Anterior cingulate cortex (tissue), 58 donors: ENCODE data around the gene HTT.

ENCODE experiments used
- DNase-seq, 58 donors: peaks; one replicate each; lab custom pipeline; 2025; lab: John Stamatoyannopoulos, UW

The HTT gene

DNA sequence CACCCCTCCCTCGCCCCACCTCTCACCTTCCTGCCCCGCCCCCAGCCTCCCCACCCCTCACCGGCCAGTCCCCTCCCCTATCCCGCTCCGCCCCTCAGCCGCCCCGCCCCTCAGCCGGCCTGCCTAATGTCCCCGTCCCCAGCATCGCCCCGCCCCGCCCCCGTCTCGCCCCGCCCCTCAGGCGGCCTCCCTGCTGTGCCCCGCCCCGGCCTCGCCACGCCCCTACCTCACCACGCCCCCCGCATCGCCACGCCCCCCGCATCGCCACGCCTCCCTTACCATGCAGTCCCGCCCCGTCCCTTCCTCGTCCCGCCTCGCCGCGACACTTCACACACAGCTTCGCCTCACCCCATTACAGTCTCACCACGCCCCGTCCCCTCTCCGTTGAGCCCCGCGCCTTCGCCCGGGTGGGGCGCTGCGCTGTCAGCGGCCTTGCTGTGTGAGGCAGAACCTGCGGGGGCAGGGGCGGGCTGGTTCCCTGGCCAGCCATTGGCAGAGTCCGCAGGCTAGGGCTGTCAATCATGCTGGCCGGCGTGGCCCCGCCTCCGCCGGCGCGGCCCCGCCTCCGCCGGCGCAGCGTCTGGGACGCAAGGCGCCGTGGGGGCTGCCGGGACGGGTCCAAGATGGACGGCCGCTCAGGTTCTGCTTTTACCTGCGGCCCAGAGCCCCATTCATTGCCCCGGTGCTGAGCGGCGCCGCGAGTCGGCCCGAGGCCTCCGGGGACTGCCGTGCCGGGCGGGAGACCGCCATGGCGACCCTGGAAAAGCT is at the start of gene HTT, which contains the start of gene HTT-AS:
HTT (plus strand) TSS at position 604 of the 768 bp plus-strand sequence; CDS start at position 749, 145 bp downstream.
HTT-AS (minus strand) TSS at position 461 of the 768 bp plus-strand sequence.
- peak; percentile 79 to 100 (median 98) for DNase-seq

DNA sequence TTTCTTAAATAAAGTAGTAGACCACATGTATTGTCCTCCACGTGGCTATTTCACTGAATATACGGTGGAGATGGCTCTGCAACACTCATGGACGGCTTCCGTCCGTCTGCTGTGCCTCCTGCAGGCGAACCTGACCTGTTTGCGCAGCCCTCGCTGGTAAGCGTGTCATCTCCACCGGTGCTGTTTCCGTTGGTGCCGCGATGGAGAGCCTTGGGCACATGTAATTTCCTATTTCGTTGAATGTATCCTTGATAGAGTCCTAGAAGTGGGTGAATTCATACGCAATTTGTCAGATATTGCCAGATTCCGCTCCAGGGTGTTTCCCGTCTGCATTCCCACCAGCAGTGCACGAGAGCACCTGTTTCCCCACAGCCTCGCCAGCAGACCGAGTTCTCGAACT is 48.6 kb upstream of the HTT start:
- DNase-seq: no peak

DNA sequence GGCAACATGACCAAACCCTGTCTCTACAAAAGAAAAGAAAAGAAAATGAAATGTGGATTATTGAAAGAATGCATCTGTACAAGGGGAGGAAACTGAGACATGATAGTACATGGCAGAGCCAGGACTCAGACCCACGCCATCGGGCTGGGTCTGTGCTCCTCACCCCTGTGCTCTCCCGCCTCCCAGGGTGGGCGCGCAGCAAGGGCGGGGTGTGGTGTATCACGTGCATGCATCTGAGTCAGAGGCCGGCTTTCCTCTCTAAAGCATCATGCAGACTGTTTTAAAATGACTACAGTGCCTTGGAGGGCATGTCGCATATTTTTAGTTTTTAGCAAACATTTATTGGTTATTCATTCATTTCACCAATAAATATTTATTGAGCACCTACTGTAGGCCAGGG is 47.9 kb upstream of the HTT start:
- DNase-seq: no peak

DNA sequence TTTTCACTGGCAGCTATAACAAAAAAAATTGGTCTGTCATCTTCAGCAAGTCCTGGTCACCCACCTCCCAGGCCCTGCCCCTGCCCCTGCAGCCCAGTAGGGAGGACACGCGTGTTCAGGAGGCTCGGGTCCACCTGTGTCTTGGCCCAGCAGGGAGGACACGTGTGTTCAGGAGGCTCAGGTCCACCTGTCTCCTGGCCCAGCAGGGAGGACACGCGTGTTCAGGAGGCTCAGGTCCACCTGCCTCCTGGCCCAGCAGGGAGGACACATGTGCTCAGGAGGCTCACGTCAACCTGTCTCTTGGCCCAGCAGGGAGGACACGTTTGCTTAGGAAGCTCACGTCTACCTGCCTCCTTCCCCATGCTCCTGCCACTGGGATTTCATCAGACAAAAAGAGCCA is 45.0 kb upstream of the HTT start:
- no peak for DNase-seq

DNA sequence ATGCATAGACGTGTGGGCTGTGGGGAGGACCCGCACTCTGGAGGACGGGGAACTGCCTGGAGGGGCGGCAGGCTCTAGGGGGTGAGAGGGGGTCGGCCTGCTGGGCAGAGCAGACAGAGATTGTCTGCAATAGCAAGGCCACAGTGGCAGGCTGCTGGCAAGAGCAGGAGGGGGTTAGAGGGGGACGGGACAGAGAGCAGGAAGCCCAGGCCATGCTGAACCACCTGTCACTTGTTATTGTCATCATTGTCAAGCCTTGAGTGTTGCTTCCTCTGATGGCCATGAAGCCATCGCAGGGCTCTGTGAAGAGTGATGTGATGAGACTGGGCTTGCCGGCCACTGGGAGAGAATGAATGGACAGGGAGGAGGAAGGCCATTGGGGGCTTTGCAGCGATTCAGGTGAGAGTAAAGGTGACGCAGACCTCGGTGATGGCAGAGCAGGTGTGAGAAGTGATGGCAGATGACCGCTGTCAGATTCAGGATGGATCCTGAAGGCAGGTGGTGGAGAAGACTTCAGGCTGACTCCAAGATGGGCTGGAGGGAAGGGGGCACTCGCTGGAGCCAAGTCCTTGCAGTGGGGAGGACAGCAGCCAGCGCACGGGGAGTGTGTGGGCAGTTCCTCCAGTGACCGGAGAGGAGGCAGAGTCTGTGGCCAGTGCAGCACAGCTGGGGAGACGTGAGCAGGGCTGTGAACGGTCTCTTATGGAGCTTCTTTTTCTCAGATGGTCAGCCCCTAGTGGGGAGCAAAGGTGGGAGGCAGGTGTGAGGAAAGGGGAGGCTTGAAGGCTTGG is 43.7 kb upstream of the HTT start:
- DNase-seq: no peak

DNA sequence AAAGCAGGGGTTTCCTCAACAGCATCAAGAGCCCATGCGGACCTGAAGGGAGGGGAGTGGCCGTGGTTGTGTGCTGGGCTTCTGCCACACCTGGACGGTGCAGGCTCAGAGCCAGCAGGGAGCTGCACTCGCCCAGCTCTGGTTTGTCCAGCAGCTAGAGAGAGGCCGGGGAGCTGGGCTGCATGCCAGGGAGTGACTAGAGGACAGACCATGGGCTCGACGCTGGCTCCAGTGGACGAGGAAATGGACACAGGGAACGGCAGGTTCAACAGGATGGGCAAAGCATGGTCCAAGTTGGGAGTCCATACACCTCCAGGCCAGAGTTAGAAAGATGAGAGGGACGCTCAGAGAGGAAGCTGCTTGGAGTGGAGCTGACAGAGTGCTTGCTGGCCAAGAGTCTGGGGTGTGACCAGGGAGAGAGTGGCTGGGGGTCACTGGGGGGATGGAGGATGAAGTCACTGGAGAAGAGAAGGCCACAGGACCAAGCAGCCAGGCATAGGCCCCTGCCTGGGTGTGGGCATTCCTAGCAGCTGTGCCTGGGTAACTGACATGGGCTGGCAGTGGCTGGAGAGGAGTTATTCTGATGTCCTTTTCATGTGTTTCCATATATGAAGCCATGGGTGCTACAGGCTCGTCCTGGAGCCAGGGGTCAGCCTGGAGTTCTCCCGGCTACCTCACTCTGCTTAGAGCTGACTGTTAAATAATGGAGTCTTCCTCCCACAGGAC is 43.0 kb upstream of the HTT start:
- DNase-seq: no peak

DNA sequence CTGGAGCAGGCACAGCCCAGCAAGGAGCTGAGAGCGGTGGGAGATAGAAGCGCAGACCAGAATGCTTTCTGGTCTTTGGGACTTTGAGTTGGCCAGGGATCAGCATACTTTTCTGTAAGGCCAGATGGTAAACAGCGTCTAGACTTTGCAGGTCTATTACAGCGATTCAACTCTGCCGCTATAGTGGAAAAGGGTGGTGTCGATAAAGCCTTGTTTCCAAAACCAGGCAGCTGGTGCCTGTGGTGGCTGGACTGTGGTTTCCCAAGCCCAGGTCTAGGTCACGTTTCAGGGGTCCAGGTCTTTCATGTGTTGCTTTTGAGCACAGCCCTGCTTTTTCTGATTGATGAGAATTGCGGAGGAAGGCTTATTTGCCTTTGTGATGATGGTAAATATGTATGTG is 40.2 kb upstream of the HTT start:
- DNase-seq: no peak

DNA sequence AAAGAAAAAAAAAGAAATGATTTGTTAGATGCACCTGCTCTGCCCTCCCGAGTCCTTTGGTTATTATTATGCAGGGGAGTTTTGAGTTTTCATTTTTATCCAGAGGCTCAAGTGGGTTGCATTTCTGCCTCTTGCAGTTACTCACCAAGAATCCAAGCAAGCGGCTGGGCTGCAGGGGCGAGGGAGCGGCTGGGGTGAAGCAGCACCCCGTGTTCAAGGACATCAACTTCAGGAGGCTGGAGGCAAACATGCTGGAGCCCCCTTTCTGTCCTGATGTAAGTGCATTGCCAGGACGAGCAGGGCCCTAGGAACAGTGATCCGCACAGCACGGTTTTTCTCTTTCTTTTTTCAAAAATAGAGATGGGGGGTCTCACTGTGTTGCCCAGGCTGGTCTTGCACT is 39.2 kb upstream of the HTT start:
- DNase-seq: no peak

DNA sequence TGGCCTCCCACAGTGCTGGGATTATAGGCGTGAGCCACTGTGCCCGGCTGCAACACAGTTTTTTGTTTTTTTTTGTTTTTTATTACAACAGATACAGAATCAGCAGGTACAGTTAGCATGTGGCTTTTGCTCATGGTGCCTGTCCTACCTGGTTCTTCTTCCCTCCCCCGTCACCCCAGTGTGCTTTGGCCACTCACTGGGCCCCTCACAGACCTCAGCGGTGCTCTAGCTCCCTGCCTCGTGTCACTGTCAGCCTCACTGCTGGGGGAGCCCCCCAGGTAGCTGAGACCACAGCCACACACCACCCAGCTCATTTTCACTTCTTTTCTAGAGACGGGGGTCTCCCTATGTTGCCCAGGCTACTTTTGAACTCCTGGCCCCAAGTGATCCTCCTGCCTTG is 38.8 kb upstream of the HTT start:
- DNase-seq: no peak

DNA sequence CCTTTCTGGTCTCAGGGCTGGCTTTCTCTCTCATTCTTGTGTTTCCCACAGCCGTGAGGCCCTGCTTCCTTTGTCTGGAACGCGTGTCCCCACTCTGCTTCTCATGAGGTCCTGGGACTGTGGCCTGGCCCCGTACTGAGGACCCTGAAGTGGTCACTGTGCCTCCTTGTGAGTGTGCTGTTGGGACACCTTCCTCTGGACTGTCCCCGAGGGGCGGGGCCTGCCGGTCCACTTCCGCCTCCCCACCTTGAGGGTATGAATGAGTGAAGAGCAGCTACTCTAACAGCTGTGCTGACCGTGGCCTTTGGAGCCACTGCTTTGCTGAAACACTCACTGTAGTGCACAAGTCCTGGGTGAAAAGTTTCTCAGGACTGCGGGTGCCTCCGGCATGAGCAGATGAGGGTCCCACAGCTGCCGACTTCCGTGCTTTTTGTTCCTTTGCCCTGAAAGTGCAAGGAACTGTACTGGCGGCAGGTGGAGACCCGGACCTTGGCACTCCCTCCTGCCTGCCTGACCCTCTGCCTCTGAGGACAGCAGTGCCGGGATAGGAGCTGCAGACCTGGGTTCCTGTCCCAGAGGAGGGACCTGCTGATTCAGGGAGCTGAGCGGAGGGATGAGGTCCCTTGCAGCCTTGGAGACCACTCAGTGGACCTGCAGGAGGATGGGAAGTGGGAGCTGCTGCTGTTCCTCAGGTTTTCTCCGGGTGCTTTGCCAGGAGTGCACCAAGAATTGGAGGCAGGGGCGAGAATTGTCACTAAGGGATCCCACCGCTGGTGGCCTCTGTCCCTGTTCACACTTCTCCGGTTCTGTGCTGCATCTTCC is 38.1 kb upstream of the HTT start:
- DNase-seq: no peak

DNA sequence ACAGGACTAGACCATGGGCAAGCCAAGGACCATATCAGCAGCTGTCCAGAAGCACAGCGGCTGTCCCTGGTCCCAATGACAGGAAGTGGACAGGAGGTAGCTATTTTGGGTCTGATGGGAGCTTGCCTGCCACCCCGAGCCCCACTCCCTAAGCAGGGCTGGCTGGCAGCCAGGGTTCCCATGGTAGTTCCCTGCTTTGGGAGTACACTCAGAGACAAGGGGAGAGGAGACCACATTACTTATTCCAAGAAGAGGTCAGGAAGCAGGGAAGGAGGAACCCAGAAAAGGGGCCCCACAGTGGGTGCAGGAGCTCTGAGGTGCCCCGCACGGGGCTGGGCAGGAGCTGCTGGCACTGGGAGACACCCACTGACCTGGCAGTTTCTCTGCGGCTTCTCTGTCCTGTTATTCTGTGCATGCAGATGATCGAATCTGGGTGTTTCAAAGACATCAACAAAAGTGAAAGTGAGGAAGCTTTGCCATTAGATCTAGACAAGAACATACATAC is 36.5 kb upstream of the HTT start:
- peak in 3 of 58 donors; percentile 9 to 12 (median 11) for DNase-seq

DNA sequence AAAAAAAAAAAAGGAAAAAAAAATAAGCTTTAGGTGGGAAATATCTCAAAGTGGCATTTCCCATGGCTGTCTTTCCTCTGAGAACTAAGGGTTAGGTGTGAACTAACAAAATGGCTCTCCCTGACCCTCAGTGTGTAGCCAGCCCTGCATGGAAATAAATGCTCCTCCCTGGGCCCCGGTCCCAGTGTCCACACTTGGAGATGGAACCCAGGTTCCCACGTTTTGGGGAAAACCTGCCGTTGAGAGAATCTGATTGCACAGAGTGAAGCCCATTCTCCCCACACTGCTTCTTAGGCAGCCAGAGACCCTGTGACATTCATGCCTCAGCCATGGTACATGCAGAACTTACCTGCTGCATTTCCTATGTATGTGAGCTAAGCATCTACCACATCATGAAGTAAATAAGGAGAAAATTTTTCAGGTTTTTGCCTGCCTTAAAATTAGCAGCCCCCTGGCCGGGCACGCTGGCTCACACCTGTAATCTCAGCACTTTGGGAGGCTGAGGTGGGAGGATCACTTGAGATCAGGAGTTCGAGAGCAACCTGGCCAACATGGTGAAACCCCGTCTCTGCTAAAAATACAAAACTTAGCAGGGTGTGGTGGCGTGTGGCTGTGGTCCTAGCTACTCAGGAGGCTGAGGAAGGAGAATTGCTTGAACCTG is 34.6 kb upstream of the HTT start:
- no peak for DNase-seq

DNA sequence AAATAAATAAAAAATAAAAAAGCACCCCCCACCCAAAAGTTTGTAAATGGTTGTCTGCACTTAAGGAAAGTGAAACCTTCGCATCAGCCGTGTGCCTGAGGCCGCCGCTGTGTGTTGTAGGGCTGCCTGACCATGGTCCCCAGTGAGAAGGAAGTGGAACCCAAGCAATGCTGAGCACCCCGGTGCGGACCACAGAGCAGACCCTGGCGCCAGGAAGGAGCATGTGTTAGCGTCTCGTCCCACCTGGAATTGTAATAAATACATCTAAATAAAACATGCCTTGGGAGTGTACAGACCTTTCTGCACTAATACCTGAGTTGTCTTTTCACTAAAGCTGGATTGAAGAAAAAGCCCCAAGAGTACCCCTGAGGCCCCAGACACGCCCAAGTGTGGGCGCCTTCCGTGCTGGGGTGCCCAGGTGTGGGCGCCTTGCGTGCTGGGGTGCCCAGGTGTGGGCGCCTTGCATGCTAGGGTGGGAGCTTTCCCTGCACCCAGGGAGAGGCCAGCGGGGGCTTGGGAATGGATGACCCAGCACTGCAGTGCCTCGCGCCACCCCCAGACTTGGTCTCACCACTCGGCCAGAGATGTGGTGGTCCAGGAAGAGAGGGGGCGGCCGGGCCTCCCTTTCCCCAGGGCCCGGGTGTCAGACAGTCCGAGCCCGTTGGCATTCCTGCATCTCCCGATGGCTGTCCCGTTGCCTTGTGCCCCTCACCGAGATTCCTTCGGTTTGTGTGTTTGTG is 33.9 kb upstream of the HTT start:
- no peak for DNase-seq

DNA sequence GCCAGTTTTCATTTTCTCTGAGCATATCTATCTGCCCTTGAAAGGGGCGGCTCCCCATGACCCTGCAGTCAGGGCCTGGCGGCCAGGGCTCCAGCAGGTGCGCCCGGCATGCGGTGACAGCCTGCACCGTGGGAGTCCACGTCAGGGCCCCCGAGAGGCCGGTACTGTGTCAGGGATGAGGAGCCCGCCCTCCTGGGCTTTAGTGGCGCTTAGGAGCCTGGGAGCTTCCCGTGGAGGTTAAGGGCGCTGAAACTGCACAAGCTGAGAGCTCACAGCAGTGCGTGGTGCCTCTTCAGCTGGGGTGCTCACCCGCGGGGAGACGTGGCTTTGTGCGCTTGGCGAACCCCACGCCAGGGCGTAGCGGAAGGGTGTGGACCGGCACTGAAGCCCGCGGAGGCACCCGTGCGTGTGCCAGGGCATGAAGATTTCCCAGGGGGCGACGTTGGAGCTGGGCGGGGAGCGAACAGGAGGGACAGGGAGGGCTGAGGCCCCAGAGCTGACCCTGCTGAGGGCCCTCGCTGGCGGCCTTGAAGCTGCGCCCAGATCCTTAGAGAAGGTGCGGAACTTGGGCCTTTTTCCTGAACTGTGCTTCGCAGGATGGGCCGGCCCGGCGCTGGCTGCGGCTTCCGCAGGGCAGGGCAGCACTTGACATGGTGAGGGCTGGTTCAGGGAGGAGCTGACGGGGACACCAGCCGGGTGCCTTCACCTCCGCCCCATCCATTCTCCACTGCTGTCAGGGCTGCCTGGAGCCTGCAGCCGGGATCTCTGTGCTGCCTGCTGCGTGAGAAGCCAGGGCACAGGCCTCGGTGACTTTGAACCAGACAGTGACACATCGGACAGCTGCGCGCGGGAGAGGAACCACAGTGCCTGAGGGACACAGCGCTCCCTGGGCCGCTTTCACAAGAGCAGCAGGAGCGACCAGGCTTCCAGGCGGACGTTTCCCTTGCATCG is 33.0 kb upstream of the HTT start:
- DNase-seq: peak in 13 of 58 donors; percentile 9 to 54 (median 32)

DNA sequence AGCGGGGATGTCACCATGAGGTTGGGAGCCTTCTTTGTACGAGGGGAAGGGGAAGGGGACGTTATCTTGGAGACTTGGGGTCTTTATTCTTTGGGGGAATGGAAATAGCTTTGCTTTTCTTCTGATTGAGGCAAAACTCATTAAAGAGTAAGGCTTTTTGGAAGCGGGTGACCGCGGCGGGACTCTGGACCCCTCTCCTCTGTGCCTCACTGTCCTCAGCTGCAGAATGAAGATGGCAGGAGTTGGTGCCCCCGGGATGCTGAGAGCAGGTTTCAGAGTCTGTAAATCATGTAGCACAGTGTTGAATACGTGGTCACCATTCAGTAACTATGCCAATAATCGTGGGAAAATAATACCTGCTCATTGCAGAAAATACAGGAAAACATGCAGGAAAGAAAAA is 32.3 kb upstream of the HTT start:
- no peak for DNase-seq

DNA sequence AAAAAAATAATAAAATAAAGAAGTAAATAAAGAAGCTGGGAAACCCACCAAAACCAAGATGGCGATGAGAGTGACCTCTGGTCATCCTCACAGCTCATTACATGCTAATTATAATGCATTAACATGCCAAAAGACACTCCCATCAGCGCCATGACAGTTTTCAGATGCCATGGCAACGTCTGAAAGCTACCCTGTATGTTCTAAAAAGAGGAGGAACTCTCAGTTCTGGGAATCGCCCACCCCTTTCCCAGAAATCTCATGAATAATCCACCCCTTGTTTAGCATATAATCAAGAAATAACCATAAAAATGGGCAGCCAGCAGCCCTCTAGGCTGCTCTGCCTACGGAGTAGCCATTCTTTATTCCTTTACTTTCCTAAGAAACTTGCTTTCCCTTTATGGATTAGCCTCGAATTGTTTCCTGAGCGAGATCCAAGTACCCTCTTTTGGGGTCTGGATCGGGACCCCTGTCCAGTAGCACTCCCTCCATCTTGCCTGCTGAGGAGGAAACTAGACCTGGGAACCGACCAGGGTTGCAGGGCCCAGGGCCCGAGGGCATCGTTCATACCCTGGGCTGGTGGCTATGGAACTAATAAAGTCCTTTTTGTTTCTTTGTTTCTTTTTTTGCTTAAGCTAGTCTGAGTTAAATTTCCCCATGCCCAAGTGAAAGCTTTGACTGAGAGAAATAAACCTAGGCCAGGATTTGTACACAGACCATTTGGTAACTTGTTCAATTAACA is 31.0 kb upstream of the HTT start:
- no peak for DNase-seq
